NCI-H526 treated with DMSO at 0.1 percent for 48 hours (cell line): ENCODE measurements around the gene FBXO39.
"Not testable (repeated sequence)": the region's sequence is repeated elsewhere in the genome, so short reads cannot be mapped to it uniquely, and the experiment has no call there.

Experiments used
- DNase-seq: peaks from one replicate; lab custom pipeline; 2025; lab: John Stamatoyannopoulos, UW

FBXO39 gene

GRCh38 chr17:6775871-6776405 lies at the start of gene FBXO39:
Gene FBXO39 (plus strand): TSS chr17:6776215. CDS start chr17:6779869, 3,654 bp downstream.
- DNase-seq = no peak

- DNase-seq = no peak
Measured at GRCh38 chr17:6729531-6729930, 46.5 kb upstream of the FBXO39 start.

- DNase-seq = not testable (repeated sequence)
Measured at GRCh38 chr17:6746665-6747064, 29.4 kb upstream of the FBXO39 start.

GRCh38 chr17:6748617-6749016 lies 27.4 kb upstream of the FBXO39 start:
- no peak for DNase-seq

- no peak for DNase-seq
Measured at GRCh38 chr17:6749519-6749918, 26.5 kb upstream of the FBXO39 start.

- DNase-seq = no peak
Measured at GRCh38 chr17:6752068-6752909, 23.7 kb upstream of the FBXO39 start.

GRCh38 chr17:6753006-6753445 lies 23.0 kb upstream of the FBXO39 start:
- no peak for DNase-seq

GRCh38 chr17:6753546-6753945 lies 22.5 kb upstream of the FBXO39 start:
- DNase-seq = no peak

- DNase-seq = no peak
Measured at GRCh38 chr17:6755281-6755680, 20.7 kb upstream of the FBXO39 start.

- DNase-seq = no peak
Measured at GRCh38 chr17:6755731-6756184, 20.3 kb upstream of the FBXO39 start, which contains the start of gene XAF1. Gene XAF1 (plus strand): TSS chr17:6756046. CDS start chr17:6756079, 33 bp downstream.

GRCh38 chr17:6756425-6757031 lies 19.5 kb upstream of the FBXO39 start:
- no peak for DNase-seq

GRCh38 chr17:6757747-6758146 lies 18.3 kb upstream of the FBXO39 start:
- no peak for DNase-seq

GRCh38 chr17:6761779-6762178 lies 14.2 kb upstream of the FBXO39 start:
- DNase-seq = no peak

- DNase-seq = no peak
Measured at GRCh38 chr17:6768447-6768846, 7.6 kb upstream of the FBXO39 start.

GRCh38 chr17:6772016-6772415 lies 4.0 kb upstream of the FBXO39 start:
- DNase-seq = no peak

GRCh38 chr17:6774906-6775305 lies 1.1 kb upstream of the FBXO39 start:
- not testable (repeated sequence) for DNase-seq

GRCh38 chr17:6779411-6779810 lies 3.4 kb downstream of the FBXO39 start:
- no peak for DNase-seq

GRCh38 chr17:6780001-6780400 lies 4.0 kb downstream of the FBXO39 start:
- DNase-seq = no peak

GRCh38 chr17:6780886-6781285 lies 4.9 kb downstream of the FBXO39 start:
- no peak for DNase-seq

- DNase-seq = no peak
Measured at GRCh38 chr17:6782244-6782643, 6.2 kb downstream of the FBXO39 start.

- no peak for DNase-seq
Measured at GRCh38 chr17:6786618-6787017, 10.6 kb downstream of the FBXO39 start.

GRCh38 chr17:6787081-6787693 lies 11.2 kb downstream of the FBXO39 start:
- DNase-seq = no peak

GRCh38 chr17:6789146-6789545 lies 13.1 kb downstream of the FBXO39 start:
- no peak for DNase-seq
